BLaER1 (cell line): Measurements from ENCODE around the gene MAD1L1.

Experiments
- H3K27ac ChIP-seq: shearing (Covaris generic); formaldehyde crosslinking; 2 replicates; pipeline ENCODE4 v1.8.1; 2022
- H3K27me3 ChIP-seq: shearing (Covaris generic); formaldehyde crosslinking; 2 replicates; pipeline ENCODE4 v1.8.1; 2022
- H3K36me3 ChIP-seq: shearing (Covaris generic); formaldehyde crosslinking; 2 replicates; pipeline ENCODE4 v1.8.1; 2022
- H3K4me1 ChIP-seq: shearing (Covaris generic); formaldehyde crosslinking; 2 replicates; pipeline ENCODE4 v1.8.1; 2022
- H3K4me2 ChIP-seq: shearing (Covaris generic); formaldehyde crosslinking; 2 replicates; pipeline ENCODE4 v1.8.1; 2022
- H3K4me3 ChIP-seq: shearing (Covaris generic); formaldehyde crosslinking; 2 replicates; pipeline ENCODE4 v1.8.1; 2022
- H3K9ac ChIP-seq: shearing (Covaris generic); formaldehyde crosslinking; 2 replicates; pipeline ENCODE4 v1.8.1; 2022
- H3K9me3 ChIP-seq: shearing (Covaris generic); formaldehyde crosslinking; 2 replicates; pipeline ENCODE4 v1.8.1; 2022
- H4K20me1 ChIP-seq: shearing (Covaris generic); formaldehyde crosslinking; 2 replicates; pipeline ENCODE4 v1.8.1; 2022
- Cebpa-rat ChIP-seq: shearing (Covaris generic); IDR thresholded peaks from 2 replicates; pipeline ENCODE4 v1.8.1; 2022

Gene MAD1L1

DNA sequence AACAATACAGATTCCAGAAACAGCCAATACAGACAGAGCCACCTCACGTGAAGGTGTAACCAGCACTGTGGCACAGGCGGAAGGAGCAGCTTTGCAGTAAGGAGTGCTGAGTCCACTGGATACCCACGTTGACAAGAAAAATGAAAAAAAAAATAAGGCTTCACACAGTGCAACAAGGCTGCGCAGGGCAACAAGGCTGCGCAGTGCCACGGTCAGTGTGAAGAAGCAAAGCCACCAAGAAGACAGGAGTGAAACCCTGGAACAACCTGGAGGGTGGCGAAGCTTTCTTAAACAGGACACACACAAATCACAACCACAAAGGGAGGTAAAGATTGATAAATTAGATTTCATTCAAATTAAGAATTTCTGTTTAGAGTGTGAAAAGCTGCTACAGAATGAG lies 204.0 kb downstream of the MAD1L1 start:
- no peak overlapping the region for H3K27ac ChIP-seq
- TF ChIP-seq Cebpa-rat: no peak

DNA sequence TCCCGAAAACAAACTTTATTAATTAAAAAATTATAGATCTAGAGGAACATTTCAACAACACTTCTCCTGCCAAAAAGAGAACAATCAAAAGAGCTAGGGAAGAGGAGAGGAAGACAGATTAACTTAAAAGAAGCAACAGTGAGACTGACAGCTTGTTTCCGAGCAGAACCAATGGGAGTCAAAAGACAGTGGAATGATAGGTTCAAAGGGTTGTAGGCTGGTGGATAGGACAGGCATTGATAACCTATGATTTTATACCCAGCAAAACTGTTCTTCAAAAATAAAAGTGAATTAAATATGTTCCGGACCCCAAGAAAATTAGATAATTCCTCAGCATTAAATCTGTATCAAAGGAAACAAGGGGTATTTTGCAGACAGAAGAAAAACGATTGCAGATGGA lies 207.6 kb downstream of the MAD1L1 start:
- Histone ChIP-seq H3K9ac (no peak overlapping the region), H3K27me3 (no peaks in the 10 kb centered on the region), H4K20me1 (peaks cover 39% of the 10 kb centered on the region), H3K27ac (no peak overlapping the region), H3K4me3 (no peak overlapping the region), H3K9me3 (peaks cover 57% of the 10 kb centered on the region), H3K4me1 (peaks cover 40% of the 10 kb centered on the region), H3K36me3 (peaks cover 41% of the 10 kb centered on the region), H3K4me2 (no peak overlapping the region)
- no peak for TF ChIP-seq Cebpa-rat

More for the DNA sequence above, 204.0 kb downstream of the MAD1L1 start:
- no peak overlapping the region for H3K9ac ChIP-seq
- no peak overlapping the region for H3K4me2 ChIP-seq
- H3K27me3 ChIP-seq: no peaks in the 10 kb centered on the region
- peaks cover 57% of the 10 kb centered on the region for H3K9me3 ChIP-seq
- peaks cover 53% of the 10 kb centered on the region for H4K20me1 ChIP-seq
- H3K4me3 ChIP-seq: no peak overlapping the region
- H3K36me3 ChIP-seq: peaks cover 45% of the 10 kb centered on the region
- peaks cover 54% of the 10 kb centered on the region for H3K4me1 ChIP-seq

DNA sequence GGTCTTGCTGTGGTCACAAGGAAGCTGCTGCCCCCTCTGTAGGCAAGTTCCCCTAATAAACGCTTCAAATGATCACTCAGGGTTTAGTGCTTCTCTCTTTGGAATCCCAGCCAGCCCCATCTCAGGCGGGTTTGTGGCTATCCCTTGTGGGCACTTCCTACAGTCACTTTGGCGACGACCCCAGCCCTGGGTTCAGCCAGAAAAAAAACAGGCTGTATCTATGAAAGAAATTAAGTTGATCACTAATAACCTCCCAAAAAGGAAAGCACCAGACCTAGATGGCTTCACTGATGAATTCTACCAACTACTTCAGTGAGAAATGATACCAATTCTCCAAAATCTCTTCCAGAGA lies 208.2 kb downstream of the MAD1L1 start:
- peak overlapping the region; percentile 59 for H3K4me2 ChIP-seq

DNA sequence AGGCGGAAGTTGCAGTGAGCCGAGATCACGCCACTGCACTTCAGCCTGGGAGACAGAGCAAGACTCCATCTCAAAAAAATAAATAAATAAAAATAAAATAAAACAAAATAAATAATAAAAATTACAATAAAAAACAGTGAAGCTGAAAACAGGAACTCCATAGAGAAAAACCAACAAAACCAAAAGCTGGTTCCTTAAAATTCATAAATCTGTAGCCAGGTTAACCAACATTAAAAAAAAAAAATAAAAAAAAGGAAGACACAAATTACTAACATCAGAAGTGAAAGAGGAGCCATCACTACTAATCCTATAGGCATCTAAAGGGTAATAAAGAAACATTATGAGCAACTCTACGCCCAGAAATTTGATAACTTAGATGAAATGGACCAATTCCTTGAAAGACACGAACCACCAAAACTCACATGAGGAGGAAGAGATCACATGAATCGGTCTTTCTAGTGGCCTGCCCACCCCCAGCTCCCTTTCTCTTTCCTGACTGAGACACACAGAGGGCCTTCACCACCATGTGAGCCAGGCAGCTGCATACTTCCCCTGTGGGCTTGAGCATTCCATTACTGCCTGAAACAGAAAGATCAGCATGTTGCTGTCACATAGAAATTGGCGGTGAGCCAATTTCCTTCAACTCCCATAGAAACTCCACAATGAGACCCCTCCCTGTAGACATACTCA lies 208.7 kb downstream of the MAD1L1 start:
- Histone ChIP-seq H3K4me3 (no peak overlapping the region), H3K9ac (no peak overlapping the region), H3K27ac (0 out of 2 replicates have a peak overlapping the region, but pooled peaks have one; percentile 13)

More for the DNA sequence above, 208.2 kb downstream of the MAD1L1 start:
- Histone ChIP-seq H3K9ac (no peak overlapping the region), H3K9me3 (peaks cover 51% of the 10 kb centered on the region), H4K20me1 (peaks cover 39% of the 10 kb centered on the region), H3K36me3 (peaks cover 34% of the 10 kb centered on the region), H3K4me1 (peaks cover 40% of the 10 kb centered on the region), H3K27me3 (no peaks in the 10 kb centered on the region), H3K4me3 (no peak overlapping the region), H3K27ac (0 out of 2 replicates have a peak overlapping the region, but pooled peaks have one; percentile 13)
- TF ChIP-seq Cebpa-rat: no peak

DNA sequence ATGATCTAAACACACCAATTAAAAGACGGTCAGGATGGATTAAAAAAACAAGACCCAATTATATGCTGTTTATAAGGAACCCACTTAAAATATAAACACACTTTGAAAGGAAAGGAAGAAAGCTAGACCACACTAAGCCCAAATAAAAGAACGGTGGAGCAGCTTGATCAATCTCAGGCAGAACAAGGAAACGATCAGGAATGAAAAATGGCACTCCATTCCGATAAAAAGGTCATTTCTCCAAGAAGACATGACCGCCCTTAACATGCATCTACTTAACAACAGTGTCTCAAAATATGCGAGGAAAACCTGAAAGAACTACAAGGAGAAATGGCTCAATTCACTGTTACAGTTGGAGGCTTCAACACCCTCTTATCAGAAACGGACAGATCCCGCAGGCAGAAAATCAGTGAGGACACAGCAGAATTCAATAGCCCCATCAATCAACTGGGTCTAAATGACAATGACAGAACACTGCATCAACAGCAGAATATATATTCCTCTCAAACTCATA lies 210.0 kb downstream of the MAD1L1 start:
- Histone ChIP-seq H3K4me3 (no peak overlapping the region), H3K9me3 (peaks cover 33% of the 10 kb centered on the region), H3K27ac (no peak overlapping the region), H3K27me3 (no peaks in the 10 kb centered on the region), H3K4me2 (no peak overlapping the region), H3K36me3 (peaks cover 24% of the 10 kb centered on the region), H3K4me1 (peaks cover 56% of the 10 kb centered on the region), H4K20me1 (peaks cover 53% of the 10 kb centered on the region), H3K9ac (no peak overlapping the region)
- no peak for TF ChIP-seq Cebpa-rat

More for the DNA sequence above, 208.7 kb downstream of the MAD1L1 start:
- H3K9me3 ChIP-seq: peaks cover 45% of the 10 kb centered on the region
- H3K4me2 ChIP-seq: peak overlapping the region; percentile 59
- peaks cover 30% of the 10 kb centered on the region for H3K36me3 ChIP-seq
- H4K20me1 ChIP-seq: peaks cover 41% of the 10 kb centered on the region
- H3K4me1 ChIP-seq: peaks cover 44% of the 10 kb centered on the region
- TF ChIP-seq Cebpa-rat: no peak
- no peaks in the 10 kb centered on the region for H3K27me3 ChIP-seq

DNA sequence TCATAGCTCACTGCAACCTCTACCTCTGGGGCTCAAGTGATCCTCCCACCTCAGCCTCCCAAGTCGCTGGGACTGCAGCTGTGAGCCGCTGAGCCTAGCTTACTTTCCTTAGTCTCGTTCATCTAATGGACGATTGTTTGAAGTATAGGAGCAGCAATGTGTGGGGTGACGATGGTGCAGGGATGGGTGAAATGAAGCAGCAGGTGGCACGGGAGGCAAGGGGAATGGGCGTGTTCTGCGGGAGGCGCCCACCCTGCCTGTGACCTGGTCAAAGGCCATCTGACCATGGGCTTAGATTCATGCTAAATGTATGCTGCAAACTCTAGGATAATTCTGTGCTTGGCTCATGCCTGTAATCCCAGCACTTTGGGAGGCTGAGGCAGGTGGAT lies 210.7 kb downstream of the MAD1L1 start:
- TF ChIP-seq Cebpa-rat: no peak
- Histone ChIP-seq H3K4me2 (peak overlapping the region; percentile 11; the same call in 1 of the 2 replicates), H4K20me1 (peaks cover 61% of the 10 kb centered on the region), H3K36me3 (peaks cover 25% of the 10 kb centered on the region), H3K9ac (no peak overlapping the region), H3K4me1 (peaks cover 62% of the 10 kb centered on the region), H3K9me3 (peaks cover 25% of the 10 kb centered on the region), H3K27me3 (no peaks in the 10 kb centered on the region), H3K27ac (no peak overlapping the region), H3K4me3 (no peak overlapping the region)

DNA sequence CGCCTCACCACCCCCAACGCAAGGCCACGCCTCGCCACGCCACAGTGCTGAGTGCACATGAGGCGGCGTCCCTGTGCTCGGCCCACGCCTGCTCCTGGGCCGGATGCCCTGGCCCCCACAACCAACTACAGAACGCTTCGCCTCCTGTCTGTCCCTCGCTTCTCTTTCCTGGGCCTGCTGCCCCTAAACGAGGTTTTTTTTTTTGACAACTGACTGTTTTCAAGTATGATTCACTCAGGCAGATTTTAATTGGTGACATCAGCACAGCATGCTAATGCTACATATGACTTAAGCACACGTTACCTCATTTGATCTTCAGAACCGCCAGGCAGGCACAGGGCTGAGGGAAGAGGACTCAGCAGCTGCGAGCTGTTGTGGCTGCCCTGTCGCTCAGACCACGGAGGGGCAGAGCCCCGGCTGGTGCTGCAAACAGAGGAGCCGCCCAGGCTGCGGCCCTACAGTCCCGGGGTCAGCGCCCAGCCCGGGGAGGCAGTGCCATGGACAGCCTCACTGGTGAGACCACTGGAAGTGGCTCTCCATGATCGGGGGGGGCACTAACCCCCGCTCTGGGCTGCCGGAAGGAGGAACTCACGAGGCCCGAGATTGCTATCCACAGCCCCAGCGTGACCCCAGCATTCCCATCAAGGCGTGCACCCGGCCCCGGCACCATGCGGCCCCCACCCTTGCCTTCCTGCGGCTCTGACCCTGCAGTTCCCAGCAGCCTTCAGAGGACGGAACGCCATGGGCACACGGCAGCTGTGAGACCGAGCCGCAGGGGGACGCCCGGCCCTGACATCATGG lies 212.8 kb downstream of the MAD1L1 start:
- peak overlapping the region; percentile 49 for H3K4me3 ChIP-seq
- H3K9ac ChIP-seq: peak overlapping the region; percentile 67
- H3K27me3 ChIP-seq: no peaks in the 10 kb centered on the region
- TF ChIP-seq Cebpa-rat: no peak
- peaks cover 9% of the 10 kb centered on the region for H3K9me3 ChIP-seq
- H3K4me1 ChIP-seq: peaks cover 68% of the 10 kb centered on the region
- peak overlapping the region; percentile 75 for H3K27ac ChIP-seq
- H3K36me3 ChIP-seq: peaks cover 37% of the 10 kb centered on the region
- H3K4me2 ChIP-seq: peak overlapping the region; percentile 94
- peaks cover 82% of the 10 kb centered on the region for H4K20me1 ChIP-seq

DNA sequence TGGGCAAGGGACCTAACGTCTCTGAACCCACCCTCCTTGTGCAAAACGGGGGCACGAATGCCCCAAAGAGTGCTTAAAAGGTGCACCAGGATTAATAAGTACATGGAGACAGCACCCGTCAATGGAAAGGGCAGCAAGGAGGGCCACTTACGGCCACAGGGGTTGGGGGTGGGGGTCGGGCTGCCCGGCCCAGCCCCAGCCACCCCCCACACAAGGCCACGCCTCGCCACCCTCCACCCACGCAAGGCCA lies 213.4 kb downstream of the MAD1L1 start:
- Histone ChIP-seq H3K36me3 (peaks cover 40% of the 10 kb centered on the region), H3K4me1 (peaks cover 64% of the 10 kb centered on the region), H3K27me3 (no peaks in the 10 kb centered on the region), H3K4me2 (peak overlapping the region; percentile 94), H4K20me1 (peaks cover 85% of the 10 kb centered on the region), H3K9ac (peak overlapping the region; percentile 67), H3K27ac (peak overlapping the region; percentile 75), H3K4me3 (peak overlapping the region; percentile 49), H3K9me3 (peaks cover 4% of the 10 kb centered on the region)
- no peak for TF ChIP-seq Cebpa-rat

DNA sequence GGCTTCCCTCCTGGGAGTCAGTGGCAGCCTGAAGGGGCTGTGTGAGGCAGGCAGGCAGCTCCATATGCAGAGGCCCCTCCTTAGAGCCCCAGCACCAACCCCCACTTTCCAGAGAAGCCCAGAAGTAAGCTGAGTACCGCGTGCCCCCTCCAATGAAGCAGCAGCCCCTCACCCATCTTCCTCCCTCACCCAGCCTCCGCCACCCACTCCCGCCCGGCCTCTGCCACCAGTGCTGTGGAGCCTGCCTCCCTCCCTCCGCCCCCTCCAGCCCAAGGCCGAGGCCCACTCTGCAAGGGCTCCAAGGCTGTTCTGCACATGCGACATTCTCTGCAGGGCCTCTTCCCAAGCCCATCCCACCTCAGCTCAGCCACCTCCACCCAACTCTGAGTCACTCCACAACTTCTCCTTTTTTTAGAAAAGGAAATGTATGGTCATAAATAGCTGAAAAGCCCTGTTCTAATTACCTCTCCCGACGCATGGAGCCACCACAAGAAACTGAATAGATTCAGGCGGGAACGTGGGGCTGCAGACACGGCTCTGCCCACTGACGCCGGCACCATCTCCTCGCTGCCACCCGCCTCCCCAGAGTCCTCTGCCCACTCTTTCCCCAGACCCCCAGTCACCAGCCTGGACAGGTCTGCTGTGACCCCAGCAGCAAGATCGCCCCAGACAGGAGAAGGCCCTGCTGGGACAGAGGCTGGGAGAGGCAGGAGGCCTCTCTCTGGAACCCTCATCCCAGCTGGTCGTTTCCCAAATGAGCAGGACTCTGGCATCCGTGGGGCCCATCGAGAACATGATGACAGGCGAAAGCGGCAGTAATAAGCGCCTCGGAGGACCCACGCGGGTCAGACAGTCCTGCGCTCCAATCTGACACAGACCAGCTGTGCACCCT lies 213.9 kb downstream of the MAD1L1 start:
- Histone ChIP-seq H3K9ac (peak overlapping the region; percentile 67), H3K4me1 (peaks cover 64% of the 10 kb centered on the region), H3K36me3 (peaks cover 43% of the 10 kb centered on the region), H3K27me3 (no peaks in the 10 kb centered on the region), H3K4me3 (peak overlapping the region; percentile 49), H4K20me1 (peaks cover 86% of the 10 kb centered on the region), H3K9me3 (no peaks in the 10 kb centered on the region), H3K27ac (peak overlapping the region; percentile 75), H3K4me2 (peak overlapping the region; percentile 94)
- TF ChIP-seq Cebpa-rat: no peak
